ENCODE results near the gene DDN.
A peak's percentile ranks its signal among the peaks of the same experiment; 100 is the strongest.

DDN gene

DNA sequence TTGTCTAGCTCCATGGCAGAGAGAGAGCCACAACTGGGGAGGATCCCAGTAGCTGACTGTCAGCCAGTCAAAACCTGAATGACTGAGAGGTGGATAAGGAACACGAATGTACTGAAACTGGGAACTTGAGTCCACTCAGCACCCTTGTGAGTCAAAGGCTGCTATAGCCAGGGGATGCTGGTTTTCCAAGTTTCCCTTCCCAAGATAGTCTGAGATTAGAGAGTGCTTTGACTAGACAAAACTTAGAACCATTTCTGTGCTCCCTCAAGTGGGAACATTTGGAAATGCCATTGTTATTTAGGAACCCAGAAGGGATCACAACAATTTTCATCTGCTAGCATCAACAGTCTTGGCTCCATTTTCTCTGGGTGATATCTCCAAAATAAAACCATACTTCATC is 15.4 kb upstream of the DDN start:
- no peak for DNase-seq (ENCODE audit: low read depth in 4 of 4, low spot score in 1 of 4)

DNA sequence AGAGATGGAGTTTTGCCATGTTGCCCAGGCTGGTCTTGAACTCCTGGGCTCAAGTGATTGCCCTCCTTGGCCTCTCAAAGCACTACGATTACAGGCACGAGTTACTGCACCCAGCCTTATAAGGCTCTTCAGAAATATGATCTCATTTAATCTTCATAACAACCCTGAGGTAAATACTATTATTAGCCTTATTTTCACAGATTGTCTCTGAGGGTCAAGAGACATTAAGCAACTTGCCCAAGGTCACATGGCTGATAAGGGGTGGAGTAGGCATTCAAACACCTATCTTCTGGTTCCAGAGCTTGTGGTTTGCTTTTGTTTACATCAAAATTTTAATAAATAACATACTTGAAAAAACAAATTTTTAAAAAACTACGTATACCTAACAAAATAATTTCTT is 14.3 kb upstream of the DDN start:
- DNase-seq (ENCODE audit: low read depth in 4 of 4, low spot score in 1 of 4) = no peak

DNA sequence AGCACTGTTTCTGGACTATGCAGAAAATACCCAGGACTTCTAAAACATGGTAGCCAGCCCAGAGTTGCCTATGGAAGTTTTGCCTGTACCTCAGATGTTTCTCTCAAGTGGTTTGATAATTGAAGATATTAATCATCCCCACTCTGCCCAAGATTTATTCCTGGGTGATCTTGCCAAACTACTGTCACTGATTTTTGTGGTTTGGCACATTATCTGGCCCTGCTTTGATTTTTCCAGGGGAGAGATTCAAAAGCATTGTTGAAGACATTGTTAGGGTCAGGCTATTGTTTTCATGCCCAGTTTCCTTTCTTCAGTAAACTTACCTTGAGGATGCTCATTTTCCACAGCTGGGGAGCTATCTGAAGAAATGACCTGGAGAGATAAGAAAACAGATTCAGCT is 13.6 kb upstream of the DDN start:
- no peak for DNase-seq (ENCODE audit: low read depth in 4 of 4, low spot score in 1 of 4)

DNA sequence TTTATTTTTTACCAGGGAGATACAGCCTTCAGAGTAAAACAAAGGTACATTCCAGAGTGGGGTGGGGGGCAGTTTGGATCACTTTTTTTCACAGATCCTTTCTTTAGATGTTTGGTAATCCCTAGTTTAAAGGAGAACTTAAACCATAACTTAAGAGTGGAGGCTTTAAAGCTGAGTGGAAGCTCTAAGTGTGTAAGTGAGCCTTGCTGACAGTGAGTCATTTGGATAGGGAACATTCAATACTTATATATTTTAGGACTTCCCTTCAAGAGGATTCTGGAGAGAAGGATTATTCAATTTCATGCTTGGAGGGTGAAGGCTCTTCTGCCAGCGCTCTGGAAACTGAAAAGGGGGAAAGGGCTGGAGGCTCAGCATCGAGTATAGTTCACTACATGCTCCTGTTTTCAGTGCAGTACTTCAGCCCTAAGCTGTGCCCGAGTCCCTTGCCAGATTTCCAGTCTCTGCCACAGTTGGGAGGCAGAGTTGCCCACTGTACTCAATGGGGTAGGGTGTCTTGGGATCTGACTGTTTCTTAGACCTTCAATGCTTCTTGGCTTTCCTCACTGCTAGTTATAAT is 11.0 kb upstream of the DDN start:
- no peak for DNase-seq (ENCODE audit: low read depth in 4 of 4, low spot score in 1 of 4)

DNA sequence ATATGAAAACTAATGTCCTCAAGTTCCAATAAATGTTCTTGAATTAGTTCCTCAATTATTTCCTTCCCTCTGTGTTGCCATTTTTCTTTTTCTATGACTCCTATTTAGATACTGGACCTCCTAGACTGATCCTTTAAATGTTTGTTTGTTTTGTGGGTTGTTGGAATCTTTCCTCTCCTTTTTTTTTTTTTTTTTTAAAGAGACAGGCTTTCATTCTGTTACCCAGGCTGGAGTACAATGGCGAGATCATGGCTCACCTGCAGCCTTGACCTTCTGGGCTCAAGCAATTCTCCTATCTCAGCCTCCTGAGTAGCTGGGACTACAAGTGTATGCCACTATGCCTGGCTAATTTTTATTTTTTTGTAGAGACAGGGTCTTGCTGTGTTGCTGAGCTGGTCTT is 9.8 kb upstream of the DDN start:
- no peak for DNase-seq (ENCODE audit: low read depth in 4 of 4, low spot score in 1 of 4)

DNA sequence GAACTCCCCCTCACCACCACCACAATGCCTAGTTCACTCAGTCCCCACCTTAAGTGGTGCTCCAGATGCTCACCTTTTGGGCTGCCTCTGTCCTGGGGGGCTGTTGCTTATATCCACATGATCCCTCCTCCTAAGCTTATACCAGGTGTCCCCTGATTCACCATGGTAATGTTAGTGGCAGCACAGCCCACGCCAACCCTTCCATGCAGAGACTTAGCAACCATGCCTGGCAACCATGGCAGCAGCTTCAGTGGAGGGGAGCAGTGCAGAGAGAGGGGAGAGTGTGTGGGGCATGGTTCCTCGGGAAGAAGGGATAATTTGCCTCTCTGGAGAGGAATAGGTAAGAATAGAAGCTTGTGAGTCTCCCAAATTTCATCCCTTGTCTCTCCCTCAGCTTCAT is 1.2 kb upstream of the DDN start:
- DNase-seq (ENCODE audit: low read depth in 4 of 4, low spot score in 1 of 4) = no peak

DNA sequence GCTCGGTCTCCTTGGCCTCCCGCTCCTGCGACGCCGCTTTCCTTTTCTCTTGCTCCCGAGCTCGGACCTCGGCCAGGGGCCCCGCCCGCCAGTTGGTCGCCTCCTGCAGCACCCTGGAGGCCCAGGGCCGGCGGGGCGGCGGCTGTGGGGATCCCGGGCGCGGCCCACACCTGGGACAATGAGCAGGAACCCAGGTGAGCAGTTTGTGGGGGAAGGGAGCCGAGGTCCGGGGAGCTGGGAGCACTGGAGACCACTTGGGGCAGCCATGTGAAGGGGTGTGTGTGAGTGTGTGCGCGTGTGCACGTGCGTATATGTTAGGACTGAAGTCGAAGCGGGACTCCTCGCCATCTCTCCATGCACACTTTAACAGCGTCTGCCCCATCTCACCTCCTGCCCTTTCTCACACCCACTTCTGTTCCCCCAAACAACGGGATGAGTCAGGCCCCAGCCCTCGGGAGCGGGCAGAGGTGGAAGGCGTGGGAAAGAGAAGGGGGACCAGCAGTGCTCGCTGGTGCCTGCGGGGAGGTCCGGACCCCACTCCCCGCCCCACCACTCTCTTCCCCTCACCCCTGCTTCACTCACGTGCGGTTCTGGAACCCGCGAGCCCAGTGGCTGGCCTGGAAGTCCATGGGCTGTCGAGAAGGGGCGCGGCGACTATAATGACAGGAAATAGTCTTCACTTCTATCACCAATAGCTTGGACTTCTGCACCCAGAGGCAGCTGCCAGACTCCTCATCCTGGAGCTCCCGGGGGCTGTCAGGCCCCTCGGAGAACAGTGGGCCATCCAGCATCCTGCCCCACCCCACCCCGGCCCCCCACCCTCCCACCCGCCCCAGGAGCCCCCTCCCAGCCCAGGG is 450 bp downstream of the DDN start:
- DNase-seq (ENCODE audit: low read depth in 4 of 4, low spot score in 1 of 4) = no peak

DNA sequence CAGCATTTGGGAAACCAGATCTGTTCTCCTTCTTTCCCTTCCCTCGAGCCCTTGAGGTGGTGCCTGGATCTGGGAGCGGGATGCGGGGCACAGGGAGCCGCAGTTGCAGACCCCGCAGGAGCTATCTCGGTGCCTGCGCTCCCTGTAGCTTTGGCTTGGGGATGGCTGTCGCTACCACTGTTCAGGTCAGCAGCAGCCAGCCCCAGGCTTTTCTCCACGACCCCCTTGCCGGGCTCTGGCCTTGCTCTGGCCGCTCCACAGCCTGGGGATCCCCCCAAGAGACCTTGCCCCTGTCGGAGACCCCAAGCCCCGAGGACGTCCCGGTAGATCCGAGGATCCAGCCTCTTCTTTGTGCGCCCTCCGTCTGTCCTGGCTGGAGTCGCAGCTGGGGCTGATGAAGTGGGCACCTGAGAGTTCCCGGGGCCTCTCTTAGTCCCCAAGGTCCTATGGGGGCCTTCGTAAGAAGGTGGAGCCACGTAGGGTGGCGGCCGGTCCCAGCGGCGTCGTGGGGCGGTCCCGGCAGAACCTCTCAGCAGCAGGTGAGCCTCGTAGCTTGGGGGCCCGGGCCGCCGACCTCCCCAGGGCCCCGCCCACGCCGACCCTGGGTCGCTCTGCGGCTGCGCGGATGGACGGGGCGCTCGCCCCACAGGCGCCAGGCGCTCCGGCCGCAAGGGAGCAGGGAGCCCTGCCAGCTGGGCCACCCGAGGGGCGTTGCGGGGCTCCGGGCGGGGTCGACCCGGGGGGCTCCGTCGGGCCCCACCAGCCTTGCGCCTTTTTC is 1.3 kb downstream of the DDN start:
- no peak for DNase-seq (ENCODE audit: low read depth in 4 of 4, low spot score in 1 of 4)

DNA sequence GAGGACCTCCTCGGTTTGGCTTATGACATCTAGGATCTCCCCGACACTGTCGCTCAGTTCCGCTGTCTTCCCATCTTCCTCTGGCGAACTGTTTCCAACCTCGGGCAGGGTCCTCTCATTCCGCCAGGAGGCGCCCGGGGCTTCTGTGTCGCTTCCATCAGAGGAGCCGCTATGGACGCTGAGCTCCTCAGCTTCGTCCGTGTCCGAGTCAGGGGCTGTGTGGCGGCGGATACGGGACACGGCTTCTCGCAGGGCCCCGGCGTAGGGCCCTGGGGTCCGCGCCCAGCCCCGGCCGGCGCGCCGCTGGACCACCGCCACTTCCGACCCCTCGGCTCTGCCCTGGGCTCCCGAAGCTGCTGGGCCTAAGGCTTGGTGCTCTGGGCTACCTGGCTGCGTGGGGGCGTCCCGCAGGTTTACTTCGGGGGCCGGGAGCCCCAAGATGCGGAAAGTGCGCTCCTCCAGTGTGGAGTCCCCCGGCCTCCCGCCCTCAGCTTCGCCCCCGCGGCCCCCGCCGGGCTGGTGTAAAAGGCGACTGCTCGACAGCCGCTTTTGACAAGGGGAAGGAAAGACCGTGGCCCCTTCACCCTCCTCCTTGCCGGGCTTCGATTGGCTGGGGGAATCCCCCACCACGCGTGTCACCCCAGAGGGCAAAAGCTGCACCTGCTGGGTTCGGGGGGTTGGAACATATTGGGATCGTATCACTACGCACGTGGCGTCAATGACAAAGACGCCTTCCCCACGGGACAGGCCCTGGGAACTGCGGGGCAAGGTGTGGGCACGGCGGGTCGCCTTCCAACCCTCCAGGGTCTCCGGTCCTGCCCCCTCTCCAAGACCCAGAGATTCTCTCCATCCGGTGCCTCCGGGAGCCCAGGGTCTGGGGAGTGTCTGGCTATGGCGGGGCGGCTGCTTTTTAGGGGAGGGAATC is 2.1 kb downstream of the DDN start:
- DNase-seq (ENCODE audit: low read depth in 4 of 4, low spot score in 1 of 4) = no peak

DNA sequence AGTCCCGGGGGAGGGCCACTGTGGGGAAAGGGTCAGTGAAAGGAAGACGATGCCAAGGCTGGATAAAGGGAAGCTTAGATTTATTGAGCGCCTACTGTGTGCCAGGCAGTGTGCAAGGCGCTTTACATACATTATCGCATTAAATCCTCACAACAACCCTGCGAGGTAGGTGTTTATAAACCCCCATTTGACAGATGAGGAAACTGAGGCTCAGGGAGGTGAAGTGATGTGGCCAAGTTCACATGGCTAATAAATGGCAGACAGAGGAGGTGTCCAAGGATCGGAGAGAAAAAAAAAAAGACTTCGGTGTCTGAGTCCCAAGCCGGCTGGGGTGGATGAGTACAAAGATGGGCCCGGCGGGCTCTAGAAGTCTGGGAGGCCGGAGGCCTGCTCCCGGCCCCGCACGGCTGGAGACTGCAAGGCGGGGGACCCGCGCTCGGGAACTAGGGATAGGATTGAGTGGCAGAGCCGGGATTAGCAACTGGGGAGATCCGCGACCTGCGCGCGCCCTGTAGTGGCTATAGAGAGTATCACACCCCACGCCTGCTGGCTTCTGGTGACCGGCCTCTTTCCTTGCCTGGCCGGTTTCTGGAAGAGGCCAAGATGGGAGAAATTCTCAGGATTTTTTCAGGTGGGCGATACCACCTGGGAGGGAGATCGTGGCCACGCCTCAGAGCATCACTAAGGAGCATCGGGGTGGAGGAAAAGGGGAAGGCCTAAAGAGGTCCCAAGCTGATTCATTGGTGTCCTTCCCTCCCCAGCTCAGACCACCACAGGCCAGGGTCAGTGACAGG is 3.9 kb downstream of the DDN start:
- DNase-seq (ENCODE audit: low read depth in 4 of 4, low spot score in 1 of 4) = no peak

DNA sequence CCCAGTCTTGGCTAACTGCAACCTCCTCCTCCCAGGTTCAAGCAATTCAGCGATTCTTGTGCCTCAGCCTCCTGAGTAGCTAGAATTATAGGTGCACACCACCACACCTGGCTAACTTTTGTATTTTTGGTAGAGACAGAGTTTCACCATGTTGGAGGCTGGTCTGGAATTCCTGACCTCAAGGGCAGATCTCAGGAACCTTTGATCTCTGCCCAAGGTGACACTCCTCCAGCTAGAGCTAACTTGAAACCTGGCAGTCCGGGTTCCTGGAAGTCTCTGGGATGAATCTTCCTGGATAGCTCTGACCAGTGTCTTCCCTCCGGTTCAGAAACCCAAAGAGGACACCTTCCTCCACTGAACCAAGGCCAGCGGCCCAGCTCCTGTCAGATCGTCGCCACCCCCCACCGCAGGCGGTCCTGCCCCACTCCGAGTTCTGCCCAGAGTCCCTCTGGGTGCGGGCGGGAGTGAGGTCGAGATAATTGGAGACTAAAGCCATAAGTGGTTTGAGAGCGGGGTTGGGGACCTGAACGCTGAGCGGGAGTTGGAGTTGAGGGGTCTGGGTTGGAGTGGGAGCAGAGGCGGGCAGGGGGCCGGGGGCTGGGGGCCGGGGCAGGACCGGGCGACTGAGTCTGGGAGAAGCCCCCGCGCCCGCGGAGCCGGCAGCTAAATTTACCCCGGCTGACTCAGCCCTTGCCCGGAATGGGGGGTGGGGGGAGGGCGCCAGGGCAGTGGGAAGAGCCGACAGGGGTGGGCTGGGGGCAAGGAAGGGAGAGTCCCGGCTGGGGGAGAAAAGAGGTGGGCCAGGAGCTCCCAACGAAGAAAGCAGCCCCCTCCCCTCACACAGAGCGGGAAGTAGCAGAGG is 4.7 kb downstream of the DDN start:
- no peak for DNase-seq (ENCODE audit: low read depth in 4 of 4, low spot score in 1 of 4)

DNA sequence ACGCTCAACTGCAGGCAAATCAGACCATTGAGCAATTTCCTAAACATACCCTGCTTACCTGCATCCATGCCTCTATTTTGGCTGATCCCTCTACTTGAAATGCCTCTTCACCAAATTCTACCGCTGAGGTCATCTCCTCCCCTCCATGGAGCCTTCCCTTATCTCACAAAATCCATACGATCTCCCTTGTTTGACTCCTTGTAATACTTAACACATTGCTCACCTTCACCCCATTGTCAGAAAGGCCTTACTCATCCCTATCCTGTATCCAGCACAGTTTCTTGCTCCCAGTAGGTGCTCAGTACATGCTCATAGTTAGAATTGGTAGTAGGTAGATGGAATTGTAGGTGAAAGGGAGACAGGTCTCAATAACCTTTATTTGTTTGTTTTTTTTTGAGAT is 5.4 kb downstream of the DDN start:
- DNase-seq (ENCODE audit: low read depth in 4 of 4, low spot score in 1 of 4) = no peak

DNA sequence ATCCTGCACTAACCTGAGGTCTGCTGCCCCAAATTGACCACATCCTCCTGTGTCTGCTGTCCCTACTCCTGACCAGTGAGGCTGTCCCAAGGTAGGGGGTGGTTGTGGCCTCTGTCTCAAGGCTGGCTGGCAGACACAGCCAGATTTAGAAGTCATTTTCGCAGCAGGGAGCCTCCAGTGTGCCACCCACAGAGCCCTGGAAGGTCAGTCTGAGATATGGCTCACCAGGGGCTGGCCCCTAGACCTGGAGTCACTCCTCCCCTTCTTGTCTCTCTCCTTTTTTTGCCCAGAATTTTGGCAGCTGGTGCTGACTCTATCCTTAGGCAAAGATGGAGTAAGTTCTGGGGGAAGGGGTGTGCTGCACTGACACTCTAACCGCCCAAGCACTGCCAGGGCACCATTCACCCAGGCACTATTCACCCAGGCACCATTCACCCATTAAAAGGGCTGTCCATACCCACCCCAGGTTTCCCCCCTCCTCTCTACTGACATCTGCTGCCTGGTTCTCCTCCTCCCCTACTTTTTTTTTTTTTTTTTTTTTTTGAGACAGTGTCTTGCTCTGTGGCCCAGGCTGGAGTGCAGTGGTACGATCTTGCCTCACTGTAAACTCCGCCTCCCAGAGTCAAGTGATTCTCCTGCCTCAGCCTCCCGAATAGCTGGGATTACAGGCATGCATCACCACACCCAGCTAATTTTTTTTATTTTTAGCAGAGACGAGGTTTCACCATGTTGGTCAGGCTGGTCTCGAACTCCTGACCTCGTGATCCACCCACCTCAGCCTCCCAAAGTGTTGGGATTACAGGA is 7.7 kb downstream of the DDN start:
- DNase-seq (ENCODE audit: low read depth in 4 of 4, low spot score in 1 of 4) = no peak

DNA sequence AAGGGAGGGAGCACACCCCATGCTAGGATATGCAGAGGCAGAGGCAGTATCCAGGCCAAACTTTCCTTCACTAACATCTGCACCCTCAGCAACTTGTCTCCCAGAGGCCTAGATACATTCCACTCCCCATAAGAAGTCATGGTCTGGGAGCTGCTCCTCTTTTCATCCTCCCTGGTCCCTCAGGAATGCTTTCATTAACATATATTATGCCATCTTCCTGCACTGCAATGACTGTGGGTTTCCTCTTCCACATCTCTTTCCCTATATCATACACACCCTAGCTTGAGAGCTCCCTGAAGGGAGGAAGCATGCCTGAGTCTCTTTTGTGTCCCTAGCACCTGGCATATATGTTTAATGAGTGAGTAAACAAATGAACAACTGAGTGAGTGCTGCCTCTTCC is 8.6 kb downstream of the DDN start:
- no peak for DNase-seq (ENCODE audit: low read depth in 4 of 4, low spot score in 1 of 4)

DNA sequence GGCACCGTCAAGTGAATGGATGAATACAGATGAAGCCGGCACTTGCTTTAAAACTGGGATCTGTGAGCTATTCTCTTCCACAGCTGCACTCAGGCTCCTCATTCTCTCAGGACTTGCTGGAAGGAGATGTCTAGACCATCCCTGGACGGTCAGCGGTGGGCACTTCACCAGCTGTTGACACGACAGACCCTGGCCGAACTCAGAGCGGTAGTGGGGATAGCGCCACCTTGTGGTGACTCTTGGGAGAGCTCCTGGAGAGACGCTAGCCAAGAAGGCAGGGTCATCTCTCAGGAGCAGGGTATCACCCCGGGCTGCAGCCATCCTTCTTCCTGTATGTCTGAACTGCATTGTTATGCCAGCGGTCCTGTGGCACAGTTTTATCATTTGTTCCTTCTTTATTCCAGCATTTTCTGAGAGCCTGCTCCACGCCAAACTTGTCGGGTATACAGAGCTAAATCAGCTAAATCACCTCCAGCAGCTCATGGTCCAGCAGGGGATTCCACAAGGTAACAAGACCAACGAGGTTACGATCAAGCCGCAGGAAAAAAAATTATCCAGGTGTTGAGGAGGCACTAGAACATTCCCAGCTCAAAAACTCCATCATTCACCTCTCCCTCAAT is 11.0 kb downstream of the DDN start:
- DNase-seq (ENCODE audit: low read depth in 4 of 4, low spot score in 1 of 4) = peak in 3 of 4 experiments; percentile 56 to 68 (median 61)

DNA sequence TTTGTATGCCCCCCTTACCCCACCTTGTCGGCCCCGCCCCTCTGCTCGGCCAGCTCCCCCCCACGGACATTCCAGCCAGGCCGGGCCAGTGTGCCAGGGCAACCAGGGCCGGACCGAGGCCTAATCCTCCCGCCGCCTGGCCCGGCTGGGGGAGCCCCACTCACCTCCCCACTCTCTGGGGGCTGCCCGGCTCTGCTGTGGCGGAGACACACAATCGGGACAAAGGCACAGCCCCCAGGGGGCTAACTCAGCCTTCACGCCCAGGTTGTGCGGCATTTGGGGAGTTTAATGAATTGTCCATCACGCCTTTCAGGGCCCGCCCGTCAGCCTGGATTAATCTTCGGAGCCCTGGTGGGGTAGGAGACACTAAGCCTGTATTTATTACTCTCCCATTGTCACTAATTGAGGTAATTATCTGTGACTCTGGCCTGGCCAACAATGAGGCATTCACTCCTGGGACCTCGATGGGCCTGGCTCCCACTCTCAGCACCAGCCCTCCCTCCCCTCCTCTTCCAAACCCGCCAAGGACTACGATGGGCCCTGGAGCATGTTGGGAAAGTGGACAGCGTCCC is 12.4 kb downstream of the DDN start:
- no peak for DNase-seq (ENCODE audit: low read depth in 4 of 4, low spot score in 1 of 4)

DNA sequence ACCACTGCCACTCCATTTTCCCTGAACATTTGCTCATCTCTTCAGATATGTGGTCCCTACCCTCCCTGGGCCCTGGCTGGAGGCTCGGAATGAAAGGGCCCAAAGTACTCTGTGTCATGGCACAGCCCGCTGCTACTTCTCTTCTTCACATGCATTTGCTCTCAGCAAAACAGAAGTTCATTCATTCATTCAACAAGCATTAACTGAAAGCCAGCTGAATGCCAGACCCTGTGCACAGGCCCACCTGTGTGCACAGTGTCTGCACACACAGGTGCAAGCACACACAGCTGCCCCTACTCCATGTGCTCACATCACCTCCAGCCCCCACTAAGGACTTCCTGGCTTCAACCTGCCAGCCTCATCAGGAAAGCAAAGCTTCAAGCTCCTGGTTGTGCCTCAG is 13.3 kb downstream of the DDN start:
- DNase-seq (ENCODE audit: low read depth in 4 of 4, low spot score in 1 of 4) = no peak

DNA sequence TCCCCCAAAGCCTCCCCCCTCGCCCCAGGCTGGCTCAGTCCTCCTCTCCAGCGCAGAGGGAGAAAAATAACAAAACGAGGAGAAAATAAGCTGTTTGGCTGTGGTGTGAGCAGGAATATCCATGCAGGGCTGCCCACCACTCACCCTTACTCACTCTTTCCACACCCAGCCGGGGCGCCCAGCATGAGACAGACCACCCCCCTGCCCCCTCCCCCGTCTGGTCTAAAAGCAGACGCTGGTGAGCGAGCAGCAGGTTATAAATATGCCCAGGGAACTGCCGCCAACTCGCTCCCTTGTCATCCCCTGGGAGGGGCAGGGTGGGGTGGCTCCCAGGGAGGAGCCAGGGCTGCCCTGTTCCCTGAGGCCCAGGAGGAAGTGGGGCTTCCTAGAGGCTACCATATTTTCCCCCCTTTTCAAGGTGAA is 13.7 kb downstream of the DDN start:
- no peak for DNase-seq (ENCODE audit: low read depth in 4 of 4, low spot score in 1 of 4)
